Measurements from ENCODE around the gene ZNF101.
"Not testable (repeated sequence)": the region's sequence is repeated elsewhere in the genome, so short reads cannot be mapped to it uniquely, and the experiment has no call there.

ZNF101 gene

DNA sequence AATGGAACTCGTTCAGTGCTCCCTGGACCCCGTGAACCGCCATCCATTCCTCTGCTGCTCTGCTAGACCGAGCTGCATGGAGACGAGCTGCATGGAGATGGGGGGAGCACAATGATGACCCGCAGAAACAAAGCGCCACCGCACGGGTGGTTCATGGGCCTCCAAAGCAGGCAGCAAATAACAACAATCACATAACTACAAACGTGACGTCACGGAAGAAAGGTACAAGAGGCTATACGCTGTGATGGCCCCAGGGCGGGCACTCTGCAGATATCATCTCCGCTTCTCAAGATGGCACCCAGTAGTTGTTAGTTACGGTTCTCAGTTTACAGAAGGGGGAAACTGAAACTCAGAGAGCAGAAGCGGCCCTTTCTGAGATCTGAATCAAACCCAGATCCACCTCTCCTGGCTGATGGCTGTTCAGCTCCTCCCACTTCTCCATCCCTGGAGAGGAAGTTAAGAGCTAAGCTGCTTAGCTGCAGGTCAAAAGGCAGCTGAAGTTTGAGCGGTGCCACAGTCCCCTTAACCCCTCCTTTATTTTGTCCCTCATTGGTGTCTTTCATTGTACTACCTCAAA, 6.9 kb upstream of the ZNF101 start:
- peak; percentile 14 for DNase-seq (ENCODE audit: low spot score)

DNA sequence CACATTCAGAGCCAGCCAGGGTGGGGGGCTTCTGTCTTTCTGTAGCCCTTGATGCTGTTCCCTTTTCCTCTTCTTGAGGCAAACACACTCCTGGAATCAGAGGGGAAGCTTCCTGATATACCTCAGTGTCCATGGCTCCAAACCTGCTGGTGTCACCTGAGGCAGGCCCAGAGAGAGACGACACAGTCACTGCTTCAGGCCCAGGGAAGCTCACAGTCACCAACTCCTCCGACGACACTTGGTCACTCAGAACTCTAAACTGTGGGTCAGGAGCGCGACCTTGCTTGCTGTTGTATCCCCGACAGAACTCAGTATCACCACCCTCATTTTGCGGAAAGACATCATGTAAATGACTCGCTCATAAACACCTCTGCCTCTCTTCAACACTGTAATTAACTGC, 6.3 kb upstream of the ZNF101 start:
- no peak for DNase-seq (ENCODE audit: low spot score)

DNA sequence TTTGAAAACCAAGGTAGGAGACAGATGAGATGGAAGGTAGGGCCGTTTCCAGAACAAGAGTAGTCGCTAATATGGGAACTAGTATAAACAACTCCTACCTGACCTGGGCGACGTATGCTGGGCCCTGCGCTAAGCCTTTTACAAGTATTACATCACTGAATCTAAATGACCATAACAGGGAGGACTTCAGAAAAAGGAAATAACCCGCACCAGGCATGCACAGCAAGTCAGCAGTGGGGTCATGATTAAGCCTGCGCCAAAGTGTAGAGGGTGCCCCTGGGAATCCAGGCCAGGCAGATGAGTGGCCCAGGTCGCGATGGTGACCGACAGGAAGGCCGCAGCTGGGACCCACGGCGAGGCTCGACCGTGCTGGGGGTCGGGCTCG, 5.8 kb upstream of the ZNF101 start:
- DNase-seq (ENCODE audit: low spot score): peak; percentile 29

DNA sequence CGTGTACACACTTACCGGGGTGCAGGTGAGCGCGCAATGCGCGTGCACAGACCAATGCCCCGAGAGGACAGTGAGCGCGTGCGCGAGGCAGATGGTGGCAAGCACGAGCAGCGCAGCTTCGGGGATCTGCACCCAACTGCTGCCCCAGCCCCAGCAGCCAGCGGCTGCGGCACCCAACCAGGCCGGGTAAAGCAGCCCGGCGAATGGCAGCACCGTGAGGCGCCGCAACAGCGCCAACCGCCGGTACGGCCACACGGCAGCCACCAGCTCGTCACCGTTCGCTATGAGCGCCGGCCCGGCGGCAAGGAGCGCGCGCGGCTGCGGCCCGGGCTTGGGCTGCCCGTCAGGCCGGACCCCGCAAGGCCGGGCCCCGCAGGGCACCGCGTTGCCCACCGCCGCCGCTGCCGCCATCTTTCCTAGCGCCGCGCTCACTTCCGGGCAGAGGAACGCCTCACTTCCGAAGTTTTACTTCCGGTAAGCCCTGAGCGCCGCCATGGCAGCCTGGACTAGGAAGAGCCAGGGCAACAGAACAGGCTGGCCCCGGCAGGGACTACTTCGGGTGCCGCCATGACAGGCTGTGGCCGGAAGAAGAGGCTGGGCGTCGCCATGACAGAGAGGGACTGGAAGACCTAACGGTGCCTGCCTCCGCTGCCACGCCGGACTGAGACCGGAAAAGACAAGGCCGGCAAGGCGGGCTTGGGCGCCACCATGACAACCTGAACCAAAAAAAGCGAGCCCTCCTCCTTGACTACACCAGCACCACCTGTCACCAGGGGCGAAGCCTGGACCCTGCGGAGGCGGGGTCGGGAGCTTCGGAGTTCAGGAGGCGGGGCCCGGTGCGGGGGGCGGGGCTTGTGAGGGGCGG, 5.2 kb upstream of the ZNF101 start, which contains the start of gene ATP13A1:
Gene ATP13A1 (minus strand): TSS at position 421 of the 865 bp plus-strand sequence. CDS start 10 bp downstream, at position 411.
- peak; percentile 94 for DNase-seq (ENCODE audit: low spot score)

DNA sequence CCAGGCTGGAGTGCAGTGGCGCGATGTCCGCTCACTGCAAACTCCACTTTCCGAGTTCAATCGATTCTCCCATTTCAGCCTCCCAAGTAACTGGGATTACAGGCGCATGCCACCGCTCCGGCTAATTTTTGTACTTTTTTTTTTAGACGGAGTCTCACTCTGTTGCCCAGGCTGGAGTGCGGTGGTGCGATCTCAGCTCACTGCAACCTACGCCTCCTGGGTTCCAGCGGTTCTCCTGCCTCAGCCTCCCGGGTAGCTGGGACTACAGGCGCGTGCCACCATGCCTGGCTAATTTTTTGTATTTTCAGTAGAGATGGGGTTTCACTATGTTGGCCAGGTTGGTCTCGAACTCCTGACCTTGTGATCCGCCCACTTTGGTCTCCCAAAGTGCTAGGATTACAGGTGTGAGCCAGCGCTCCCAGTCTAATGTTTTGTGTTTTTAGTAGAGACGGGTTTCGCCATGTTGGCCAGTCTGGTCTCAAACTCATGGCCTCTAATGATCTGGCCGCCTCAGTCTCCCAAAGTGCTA, 3.2 kb upstream of the ZNF101 start:
- DNase-seq (ENCODE audit: low spot score): not testable (repeated sequence)

DNA sequence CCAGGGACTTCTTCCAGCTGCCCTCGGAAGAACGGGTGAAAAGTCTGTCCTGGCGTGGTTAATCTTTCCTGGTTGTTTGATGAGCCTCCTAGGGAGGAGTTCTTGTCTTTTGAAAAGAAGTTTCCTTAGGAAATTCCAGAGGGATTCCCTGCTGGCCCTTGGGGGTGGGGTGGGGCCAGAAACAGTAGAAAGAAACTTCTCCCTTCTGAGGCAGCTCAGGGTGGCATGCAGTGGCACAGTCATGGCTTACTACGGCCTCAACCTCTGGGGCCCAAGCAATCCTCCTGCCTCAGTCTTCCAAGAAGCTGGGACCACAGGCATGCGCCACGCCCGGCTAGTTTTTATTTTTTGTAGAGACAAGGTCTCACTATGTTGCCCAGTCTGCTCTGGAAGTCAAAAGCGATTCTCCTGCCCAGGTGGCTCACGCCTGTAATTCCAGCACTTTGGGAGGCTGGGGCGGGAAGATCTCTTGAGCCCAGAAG, 1.5 kb downstream of the ZNF101 start:
- peak; percentile 13 for DNase-seq (ENCODE audit: low spot score)

DNA sequence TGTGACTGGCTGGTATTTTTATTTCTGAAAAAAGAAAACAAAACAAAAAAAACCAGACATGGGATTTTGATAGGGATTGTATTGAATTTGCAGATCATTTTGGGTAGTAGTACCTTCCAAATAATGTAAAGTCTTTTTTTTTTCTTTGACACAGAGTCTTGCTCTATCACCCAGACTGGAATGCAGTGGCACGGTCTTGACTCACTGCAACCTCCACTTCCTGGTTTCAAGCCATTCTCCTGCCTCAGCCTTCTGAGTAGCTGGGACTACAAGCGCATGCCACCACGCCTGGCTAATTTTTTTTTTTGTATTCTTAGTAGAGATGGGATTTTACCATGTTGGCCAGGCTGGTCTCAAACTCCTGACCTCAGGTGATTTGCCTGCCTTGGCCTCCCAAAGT, 4.2 kb downstream of the ZNF101 start:
- no peak for DNase-seq (ENCODE audit: low spot score)

DNA sequence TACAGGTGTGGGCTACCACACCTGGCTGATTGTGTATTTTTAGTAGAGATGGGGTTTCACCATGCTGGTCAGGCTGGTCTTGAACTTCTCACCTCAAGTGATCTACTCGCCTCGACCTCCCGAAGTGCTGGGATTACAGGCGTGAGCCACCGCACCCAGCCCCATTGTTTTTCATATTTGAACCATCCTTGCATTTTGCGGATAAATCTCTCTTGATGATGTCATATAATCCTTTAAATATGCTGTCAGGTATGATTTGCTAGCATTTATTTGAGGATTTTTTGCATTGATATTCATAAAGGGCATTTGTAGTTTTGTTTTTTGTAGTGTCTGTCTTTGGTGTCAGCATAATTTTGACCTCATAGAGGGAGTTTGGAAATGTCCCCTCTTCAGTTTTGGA, 5.7 kb downstream of the ZNF101 start:
- DNase-seq (ENCODE audit: low spot score): no peak

DNA sequence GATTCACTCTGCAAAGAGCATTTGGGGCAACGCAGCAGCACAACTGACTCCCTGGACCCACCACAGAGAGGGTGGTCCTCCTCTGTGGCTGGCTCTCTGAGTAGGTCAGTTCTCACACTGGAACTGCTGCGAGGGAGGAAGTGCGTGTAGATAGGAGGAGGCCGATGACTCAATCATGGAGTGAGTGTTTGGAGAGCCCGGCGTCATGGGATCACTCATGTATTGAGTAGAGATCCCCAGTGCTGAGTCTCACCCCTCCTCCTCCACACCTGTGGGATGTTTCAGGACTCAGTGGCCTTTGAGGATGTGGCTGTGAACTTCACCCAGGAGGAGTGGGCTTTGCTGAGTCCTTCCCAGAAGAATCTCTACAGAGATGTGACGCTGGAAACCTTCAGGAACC, 8.9 kb downstream of the ZNF101 start:
- no peak for DNase-seq (ENCODE audit: low spot score)

DNA sequence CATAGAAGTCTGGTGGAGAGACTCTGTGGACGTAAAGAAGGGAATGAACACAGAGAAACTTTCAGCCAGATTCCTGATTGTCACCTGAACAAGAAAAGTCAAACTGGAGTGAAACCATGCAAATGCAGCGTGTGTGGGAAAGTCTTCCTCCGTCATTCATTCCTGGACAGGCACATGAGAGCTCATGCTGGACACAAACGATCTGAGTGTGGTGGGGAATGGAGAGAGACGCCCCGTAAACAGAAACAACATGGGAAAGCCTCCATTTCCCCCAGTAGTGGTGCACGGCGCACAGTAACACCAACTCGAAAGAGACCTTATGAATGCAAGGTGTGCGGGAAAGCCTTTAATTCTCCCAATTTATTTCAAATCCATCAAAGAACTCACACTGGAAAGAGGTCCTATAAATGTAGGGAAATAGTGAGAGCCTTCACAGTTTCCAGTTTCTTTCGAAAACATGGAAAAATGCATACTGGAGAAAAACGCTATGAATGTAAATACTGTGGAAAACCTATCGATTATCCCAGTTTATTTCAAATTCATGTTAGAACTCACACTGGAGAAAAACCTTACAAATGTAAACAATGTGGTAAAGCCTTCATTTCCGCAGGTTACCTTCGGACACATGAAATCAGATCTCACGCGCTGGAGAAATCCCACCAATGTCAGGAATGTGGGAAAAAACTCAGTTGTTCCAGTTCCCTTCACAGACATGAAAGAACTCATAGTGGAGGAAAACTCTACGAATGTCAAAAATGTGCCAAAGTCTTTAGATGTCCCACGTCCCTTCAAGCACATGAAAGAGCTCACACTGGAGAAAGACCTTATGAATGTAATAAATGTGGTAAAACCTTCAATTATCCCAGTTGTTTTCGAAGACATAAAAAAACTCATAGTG, 10.8 kb downstream of the ZNF101 start:
- DNase-seq (ENCODE audit: low spot score): no peak

DNA sequence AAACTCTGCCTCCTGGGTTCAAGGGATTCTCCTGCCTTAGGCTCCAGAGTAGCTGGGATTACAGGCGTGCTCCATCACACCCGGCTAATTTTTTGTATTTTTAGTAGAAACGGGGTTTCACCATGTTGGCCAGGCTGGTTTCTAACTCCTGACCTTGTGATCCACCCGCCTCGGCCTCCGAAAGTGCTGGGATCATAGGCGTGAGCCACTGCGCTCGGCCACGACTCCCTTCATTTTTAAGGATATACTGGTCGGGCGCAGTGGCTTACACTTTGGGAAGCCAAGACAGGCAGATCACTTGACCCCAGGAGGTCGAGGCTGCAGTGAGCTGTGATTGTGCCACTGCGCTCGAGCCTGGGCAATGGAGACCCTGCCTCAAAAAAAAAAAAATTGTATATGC, 17.5 kb downstream of the ZNF101 start:
- DNase-seq (ENCODE audit: low spot score): not testable (repeated sequence)

DNA sequence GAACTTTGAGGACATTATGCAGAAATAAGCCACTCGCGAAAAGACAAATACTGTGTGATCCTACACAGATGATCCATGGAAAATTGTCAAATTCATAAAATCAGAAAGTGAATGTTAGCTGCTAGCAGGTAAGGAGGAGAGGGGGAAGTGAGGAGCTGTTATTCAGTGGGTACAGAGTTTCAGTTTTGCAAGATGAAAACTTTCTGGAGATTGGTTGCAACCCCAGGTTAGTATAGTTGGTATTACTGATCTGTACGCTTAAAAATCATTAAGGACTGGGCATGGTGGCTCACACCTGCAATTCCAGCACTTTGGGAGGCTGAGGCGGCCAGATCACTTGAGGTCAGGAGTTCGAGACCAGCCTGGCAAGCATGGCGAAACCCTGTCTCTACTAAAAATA, 17.9 kb downstream of the ZNF101 start:
- DNase-seq (ENCODE audit: low spot score): no peak

DNA sequence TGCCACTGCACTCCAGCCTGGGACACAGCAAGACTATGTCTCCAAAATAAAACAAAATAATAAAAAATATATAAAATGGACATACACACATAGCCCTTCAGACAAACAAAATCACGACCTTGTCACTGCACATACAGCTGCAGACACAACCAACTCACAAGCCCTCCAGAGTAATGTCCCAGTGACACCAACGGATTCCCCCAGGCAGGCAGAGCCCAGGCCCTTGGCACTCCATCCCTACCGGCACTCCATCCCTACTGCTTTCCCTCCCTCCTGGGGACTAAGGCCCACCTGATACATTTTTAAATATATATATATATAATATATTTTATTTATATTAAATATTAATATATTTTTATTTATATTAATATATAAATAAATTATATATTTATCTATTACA, 18.5 kb downstream of the ZNF101 start:
- DNase-seq (ENCODE audit: low spot score): no peak

DNA sequence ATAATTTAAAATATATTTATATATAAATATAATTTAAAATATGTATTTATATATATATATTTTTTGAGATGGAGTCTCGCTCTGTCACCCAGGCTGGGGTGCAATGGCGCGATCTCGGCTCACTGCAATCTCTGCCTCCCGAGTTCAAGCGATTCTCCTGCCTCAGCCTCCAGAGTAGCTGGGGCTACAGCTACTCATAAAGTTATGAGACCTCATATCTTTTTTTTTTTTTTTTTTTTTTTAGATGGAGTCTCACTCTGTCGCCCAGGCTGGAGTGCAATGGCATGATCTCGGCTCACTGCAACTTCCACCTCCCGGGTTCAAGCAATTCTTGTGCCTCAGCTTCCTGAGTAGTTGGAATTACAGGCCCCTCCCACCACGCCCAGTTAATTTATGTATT, 20.4 kb downstream of the ZNF101 start:
- not testable (repeated sequence) for DNase-seq (ENCODE audit: low spot score)

DNA sequence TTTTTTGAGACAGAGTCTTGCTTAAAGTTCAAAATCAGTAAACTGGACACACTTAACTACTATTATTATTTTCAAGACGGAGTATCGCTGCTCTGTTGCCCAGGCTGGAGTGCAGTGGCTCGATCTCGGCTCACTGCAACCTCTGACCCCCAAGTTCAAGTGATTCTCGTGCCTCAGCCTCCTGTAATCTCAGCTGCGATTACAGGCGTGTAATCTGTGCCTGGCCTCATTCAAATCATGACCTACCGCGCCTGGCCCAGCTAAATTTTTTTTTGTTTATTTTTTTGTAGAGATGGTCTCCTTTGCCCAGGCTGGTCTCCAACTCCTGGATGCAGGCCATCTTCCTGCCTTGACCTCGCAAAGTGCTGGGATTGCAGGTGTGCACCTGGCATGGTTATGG, 23.0 kb downstream of the ZNF101 start:
- DNase-seq (ENCODE audit: low spot score): no peak

DNA sequence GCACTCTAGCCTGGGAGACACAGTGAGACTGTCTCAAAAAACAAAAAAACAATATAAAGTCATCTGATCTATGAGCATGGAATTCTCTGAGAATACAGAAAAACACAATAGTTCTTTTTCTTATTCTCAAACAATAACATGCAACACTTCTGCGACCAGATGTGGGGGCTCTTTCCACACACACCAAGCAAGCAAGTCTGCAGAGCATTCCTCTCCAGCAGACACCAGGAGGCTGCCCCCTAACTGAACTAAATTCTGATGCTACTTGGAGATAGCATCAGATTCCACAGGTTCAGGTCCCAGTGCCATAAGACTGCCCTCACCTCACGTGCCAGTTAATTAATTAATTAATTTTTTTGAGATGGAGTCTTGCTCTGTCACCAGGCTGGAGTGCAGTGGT, 27.7 kb downstream of the ZNF101 start:
- no peak for DNase-seq (ENCODE audit: low spot score)

DNA sequence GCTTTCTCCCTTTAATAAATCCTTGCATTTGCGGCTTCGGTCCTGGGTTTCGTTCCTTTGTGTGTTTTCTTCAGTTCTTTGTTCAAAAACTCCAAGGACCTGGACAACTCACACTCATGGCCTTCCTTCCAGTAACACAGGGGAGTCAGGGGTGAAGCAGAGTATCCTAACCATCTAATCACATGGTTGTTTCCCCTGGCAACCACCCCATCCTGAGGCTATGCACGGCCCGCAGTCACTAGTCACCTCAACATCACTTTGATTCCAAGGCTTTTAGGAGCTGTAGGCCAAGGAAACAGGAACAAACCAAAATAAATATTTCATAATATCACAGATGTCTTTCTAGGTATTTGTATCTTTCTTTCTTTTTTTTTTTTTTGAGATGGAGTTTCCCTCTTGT, 28.9 kb downstream of the ZNF101 start:
- DNase-seq (ENCODE audit: low spot score): no peak

DNA sequence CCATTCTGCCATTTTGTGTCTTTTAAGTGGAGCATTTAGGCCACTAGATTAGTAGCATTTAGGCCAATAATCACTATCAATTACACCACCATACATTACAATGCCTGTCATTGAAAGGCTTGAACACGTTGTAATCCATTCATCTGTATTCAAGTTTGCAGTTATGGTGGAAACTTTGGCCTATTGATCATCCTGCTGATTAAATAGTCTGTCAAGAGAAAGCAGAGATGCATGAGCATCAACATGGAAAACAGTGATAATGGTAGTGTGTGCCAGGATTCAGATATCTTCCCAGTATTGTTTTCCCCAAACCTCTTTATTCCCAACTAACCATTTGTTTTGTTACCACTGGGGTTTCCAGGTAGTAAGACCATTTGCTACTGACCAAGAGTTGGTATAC, 31.9 kb downstream of the ZNF101 start:
- DNase-seq (ENCODE audit: low spot score): not testable (repeated sequence)

DNA sequence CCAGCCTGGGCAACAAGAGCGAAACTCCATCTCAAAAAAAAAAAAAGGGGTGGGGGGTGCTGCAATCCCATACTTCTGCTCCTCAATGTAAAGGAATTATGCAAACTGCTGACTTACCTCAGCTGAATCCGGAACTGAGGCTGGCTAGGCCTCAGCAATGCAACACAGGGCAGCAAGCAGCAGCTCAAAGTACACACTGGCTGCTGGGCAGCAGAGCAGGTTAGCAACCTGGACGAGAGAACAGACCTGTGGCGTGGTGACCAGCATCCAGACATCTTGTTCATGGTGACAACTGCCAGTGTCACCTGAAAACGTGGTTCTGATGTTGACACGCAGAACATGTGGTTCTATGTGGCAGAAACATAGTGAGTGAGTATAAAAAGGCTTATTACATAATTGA, 36.2 kb downstream of the ZNF101 start:
- DNase-seq (ENCODE audit: low spot score): no peak

DNA sequence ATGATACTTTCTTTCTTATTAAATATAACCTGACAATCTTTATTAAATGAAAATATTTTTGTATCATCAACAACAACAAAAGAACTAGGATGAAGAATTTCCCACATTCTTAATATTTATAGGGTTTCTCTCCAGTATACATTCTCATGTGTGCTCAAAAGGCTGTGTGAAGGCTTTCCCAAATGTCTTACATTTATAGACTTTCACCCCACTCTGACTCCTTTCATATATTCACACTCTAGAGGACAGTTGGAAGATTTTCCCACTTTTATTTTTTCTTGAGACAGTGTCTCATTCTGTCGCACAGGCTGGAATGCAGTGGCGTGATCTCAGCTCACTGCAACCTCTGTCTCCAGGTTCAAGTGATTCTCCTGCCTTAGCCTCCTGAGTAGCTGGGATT, 41.9 kb downstream of the ZNF101 start:
- DNase-seq (ENCODE audit: low spot score): no peak

DNA sequence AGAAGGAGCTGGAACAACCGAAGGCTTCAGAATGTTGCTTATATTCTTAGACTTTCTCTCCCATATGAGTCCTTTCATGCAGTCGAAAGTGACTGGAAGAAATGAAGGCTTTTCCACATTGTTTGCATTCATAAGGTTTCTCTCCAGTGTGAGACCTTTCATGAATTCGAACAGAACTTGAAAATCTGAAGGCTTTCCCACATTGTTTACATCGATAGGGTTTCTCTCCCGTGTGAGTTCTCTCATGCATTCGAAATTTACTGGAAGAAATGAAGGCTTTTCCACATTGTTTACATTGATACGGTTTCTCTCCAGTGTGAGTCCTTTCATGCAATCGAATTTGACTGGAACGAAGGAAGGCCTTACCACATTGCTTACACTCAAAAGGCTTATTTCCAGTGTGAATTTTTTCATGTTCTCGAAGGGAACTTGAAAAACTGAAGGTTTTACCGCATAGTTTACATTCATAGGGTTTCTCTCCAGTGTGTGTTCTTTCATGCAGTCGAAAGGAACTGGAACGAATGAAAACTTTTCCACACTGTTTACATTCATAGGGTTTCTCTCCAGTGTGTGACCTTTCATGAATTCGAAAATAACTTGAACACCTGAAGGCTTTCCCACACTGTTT, 42.8 kb downstream of the ZNF101 start:
- DNase-seq (ENCODE audit: low spot score): no peak
